Mesodermal cell (in vitro differentiated cells): Measurements from ENCODE around the gene IGF1R.

Source experiments
- H3K27ac ChIP-seq: 2 replicates; pipeline ENCODE4 v1.7.0; 2013; ENCODE audit warnings: mild to moderate bottlenecking, low read depth, low read length, moderate library complexity; ENCODE audit not compliant: severe bottlenecking
- H3K36me3 ChIP-seq: 2 replicates; pipeline ENCODE4 v1.7.1; 2013; ENCODE audit warnings: mild to moderate bottlenecking, low read length, moderate library complexity; ENCODE audit not compliant: control insufficient read depth, insufficient read depth
- H3K4me1 ChIP-seq: one replicate; pipeline ENCODE4 v1.7.1; 2013; ENCODE audit warnings: mild to moderate bottlenecking, low read length; ENCODE audit not compliant: insufficient read depth, control insufficient read depth, poor library complexity, severe bottlenecking
- H3K4me3 ChIP-seq: 2 replicates; pipeline ENCODE4 v1.7.0; 2013; ENCODE audit warnings: low read length, control low read depth, mild to moderate bottlenecking; ENCODE audit not compliant: insufficient read depth, poor library complexity, severe bottlenecking; ENCODE audit errors: extremely low read depth
- H3K9me3 ChIP-seq: 2 replicates; pipeline ENCODE4 v1.7.1; 2013; ENCODE audit warnings: mild to moderate bottlenecking, low read length, moderate library complexity; ENCODE audit not compliant: control insufficient read depth
- WGBS, 2 experiments: methylation state at CpG; one replicate each; pipeline ENCODE4 v1.1.5; 2013; ENCODE audit warnings: missing lambda C conversion rate in 2 of 2; ENCODE audit not compliant: insufficient coverage in 2 of 2; 5-methylcytosine and 5-hydroxymethylcytosine counted together

The IGF1R gene

DNA sequence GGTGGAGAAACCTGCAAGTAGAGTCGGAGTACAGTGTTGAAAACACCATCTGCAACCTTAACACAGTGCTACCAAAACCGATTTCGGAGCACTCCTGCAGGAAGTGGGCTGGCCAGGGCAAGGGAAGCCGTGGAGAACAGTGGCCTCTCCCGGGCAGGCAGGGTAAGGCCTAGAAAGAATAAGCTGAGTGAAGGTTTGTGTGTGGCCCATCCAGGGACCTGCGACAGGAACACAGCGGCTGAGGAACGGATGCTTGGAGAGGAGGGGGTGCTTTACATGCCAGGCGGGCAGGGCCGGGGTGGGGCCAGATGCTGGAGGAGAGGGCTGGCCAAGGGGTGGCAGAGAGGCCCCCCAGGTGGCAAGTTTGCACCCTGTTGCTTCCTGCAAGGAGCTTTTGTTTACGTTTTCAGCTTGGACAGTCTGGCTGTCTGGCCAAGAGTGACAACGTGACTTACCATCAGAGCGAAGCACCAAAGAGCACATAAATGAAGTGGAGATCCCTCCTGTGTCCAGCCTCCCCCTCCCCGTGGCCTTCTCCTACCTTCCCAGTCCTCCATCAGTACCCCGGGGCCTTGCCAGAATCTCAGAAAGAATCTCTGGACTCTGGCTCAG is 202.7 kb downstream of the IGF1R start:
- no peaks in the 10 kb centered on the region for H3K9me3 ChIP-seq
- peak overlapping the region; percentile 62 for H3K27ac ChIP-seq
- peaks cover 3% of the 10 kb centered on the region for H3K36me3 ChIP-seq
- 13 to 28% methylated on average over 11 to 13 of the region's 15 CpGs for WGBS, 2 experiments
- H3K4me1 ChIP-seq: peaks cover 47% of the 10 kb centered on the region
- no peak overlapping the region for H3K4me3 ChIP-seq

DNA sequence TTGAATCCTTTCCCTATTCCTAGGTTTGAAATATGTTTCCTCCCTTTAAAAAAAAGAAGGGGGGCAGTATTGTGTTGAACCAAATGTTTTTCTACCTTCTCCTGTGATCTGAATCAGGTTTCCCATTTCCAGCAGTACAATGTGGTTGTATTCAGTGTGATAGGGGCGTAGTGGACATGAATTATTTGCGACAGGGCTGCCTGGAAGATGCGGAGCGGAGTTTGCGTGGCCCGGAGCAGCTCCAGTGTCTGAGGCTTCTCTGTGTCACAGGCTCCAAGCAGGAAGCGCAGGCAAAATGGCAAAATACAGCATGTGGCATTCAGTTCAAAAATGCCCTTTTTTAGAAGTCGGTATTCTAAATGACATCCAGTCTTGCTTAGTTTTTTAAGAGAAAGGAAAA is 204.8 kb downstream of the IGF1R start:
- no peaks in the 10 kb centered on the region for H3K36me3 ChIP-seq
- WGBS, 2 experiments: 7 to 9% methylated on average over 6 to 8 of the region's 8 CpGs
- peak overlapping the region; percentile 49 for H3K4me3 ChIP-seq
- peaks cover 61% of the 10 kb centered on the region for H3K4me1 ChIP-seq
- H3K9me3 ChIP-seq: no peaks in the 10 kb centered on the region
- H3K27ac ChIP-seq: peak overlapping the region; percentile 81

- H3K4me1 ChIP-seq: peaks cover 65% of the 10 kb centered on the region
- H3K27ac ChIP-seq: peak overlapping the region; percentile 26
- no peaks in the 10 kb centered on the region for H3K36me3 ChIP-seq
- peak overlapping the region; percentile 19 for H3K4me3 ChIP-seq
- H3K9me3 ChIP-seq: no peaks in the 10 kb centered on the region
- WGBS, 2 experiments: 35 to 53% methylated on average over 8 to 13 of the region's 18 CpGs
These were observed 205.5 kb downstream of the IGF1R start for GRCh38 chr15:98853617-98854420.

DNA sequence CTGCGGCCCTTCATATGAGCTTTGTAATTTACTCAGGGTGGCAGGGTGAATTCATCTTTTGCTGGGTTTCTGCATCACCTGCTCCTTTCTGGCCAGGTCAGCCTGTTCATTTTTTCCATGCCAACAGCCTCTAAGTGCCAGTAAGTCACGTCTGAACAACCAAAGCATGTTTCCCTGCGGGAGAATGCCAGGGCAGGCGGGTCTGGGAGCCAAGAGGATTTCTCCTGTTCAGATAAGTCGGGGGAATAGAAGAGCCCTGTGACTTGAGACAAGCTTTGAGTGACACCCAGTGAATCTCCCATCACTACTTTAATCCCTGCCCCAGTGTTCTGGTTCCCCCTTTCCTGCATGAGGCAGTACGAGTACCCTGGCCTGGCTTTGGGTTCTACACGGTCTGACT is 206.2 kb downstream of the IGF1R start:
- Histone ChIP-seq H3K4me1 (peaks cover 68% of the 10 kb centered on the region), H3K4me3 (no peak overlapping the region), H3K9me3 (no peaks in the 10 kb centered on the region), H3K36me3 (no peaks in the 10 kb centered on the region), H3K27ac (peak overlapping the region; percentile 26)
- 84 to 85% methylated on average over 6 of the region's 7 CpGs for WGBS, 2 experiments

DNA sequence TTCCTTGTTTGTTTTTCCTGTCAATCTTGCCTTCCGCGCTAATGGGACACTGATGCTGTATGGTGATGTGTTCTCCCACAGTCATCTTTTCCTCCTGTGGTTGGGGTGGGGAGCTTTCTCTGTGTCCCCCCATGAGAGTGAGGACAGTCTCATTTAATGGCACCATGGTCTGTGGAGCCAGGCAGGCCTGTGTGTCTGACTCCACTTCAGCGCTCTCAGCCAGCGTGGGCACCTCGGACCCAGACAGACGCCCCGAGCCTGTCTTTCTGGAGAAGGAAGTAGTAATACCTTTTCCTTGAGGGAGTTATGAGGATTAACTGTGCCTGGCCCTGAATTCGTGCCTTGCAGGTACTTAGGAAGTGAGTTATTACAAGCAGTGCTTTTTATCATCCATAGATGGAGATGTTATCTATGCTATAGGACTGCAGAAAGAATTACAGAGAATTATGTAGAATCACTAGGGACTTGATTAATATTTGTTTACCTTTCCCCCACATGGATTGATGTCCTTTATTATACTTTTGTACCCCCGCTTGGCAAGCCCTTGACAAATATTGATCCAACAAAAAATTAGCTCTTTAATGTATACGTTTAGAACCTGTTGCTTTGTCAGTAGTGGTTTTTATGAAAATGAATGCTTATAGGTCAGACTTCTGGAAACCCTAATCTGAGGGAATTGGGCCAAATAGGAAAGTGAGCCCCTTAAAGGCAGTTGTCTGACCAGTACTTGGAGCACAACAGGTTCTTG is 206.9 kb downstream of the IGF1R start:
- no peak overlapping the region for H3K27ac ChIP-seq

DNA sequence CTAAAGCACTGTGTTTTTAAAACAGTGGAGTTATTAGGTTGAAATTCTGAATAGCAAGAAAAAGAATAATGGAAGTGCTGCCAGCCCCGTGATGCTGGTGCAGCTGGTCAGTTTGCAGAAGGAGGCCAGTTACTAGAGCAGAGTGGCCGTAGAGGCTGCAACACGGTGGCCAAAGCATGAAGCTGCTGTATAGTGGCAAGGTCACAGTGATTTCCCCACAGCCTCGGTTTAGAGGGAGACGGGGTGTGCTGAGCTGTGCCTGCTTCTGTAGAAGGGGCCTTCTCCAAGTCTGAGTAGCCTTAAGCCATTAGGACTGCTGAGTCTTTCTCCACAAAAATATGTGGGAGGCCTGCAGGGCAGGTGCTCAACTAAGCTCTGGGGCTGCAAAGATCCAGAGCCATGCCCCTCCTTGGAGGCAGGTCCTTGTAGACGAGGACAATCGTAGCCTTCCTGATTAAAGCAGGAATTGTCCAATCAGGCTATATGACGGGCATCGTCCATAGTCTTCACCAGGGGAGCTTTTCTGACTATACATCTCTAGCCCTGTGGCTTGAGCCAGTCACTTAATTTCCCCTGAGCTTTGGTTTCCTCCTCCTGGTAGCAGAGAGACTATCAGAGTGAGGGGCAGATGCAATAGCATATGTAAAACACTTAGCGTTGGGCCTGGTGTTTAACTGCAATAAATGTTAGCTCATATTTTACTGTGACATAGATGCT is 207.6 kb downstream of the IGF1R start:
- Histone ChIP-seq H3K9me3 (no peaks in the 10 kb centered on the region), H3K4me3 (no peak overlapping the region), H3K4me1 (peaks cover 57% of the 10 kb centered on the region), H3K27ac (no peak overlapping the region), H3K36me3 (no peaks in the 10 kb centered on the region)
- 77% methylated on average over 7 to 9 of the region's 10 CpGs for WGBS, 2 experiments

More for the DNA sequence above, 206.9 kb downstream of the IGF1R start:
- Histone ChIP-seq H3K4me1 (peaks cover 64% of the 10 kb centered on the region), H3K9me3 (no peaks in the 10 kb centered on the region), H3K36me3 (no peaks in the 10 kb centered on the region), H3K4me3 (no peak overlapping the region)
- WGBS, 2 experiments: 94 to 95% methylated on average over 6 to 7 of the region's 10 CpGs

DNA sequence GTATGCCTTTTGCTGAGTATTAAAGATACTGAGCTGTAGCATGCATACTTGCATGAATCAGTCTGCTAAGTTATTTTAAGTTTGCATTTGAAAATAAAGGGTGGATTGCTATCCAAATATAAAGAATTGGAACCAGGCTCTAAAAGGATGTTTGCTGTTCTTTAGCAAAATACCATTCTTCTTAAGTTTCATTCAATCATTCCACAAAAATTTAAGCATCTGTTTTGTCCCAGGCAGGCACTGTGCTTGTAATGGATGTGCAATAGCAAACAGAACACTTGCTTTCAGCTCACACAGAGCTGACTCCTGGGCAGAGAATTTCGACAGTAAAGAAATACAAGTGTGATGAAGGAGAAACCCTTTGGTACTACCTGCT is 208.2 kb downstream of the IGF1R start:
- Histone ChIP-seq H3K4me1 (peaks cover 52% of the 10 kb centered on the region), H3K27ac (no peak overlapping the region)

GRCh38 chr15:98858610-98859023 is 210.3 kb downstream of the IGF1R start:
- H3K4me1 ChIP-seq: peaks cover 45% of the 10 kb centered on the region
- 68 to 79% methylated on average over 8 of the region's 9 CpGs for WGBS, 2 experiments

More for the DNA sequence above, 208.2 kb downstream of the IGF1R start:
- H3K9me3 ChIP-seq: no peaks in the 10 kb centered on the region
- no peak overlapping the region for H3K4me3 ChIP-seq
- no peaks in the 10 kb centered on the region for H3K36me3 ChIP-seq
- WGBS, 2 experiments: no CpG with 5 or more reads among the region's 1 CpG

DNA sequence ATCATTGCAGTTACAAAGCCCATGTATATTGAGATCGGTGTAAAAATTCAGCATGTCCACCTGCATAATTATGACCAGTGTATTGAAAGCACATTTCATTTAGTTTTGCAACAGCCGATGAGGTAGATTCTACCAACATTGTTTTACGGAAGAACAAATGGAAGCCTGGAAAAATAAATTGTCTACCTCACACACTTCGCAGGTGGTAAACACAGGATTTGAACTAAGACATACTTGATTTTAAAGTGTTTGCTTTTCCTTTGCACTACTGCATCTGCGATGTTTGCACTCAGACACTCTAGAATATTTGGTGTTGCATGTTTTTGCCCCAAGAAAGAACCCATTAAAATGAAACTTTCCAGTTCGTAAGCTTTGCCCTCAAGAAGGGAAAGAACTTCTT is 210.8 kb downstream of the IGF1R start:
- 94 to 100% methylated on average over 3 to 5 of the region's 6 CpGs for WGBS, 2 experiments
- Histone ChIP-seq H3K9me3 (no peaks in the 10 kb centered on the region), H3K4me1 (peaks cover 40% of the 10 kb centered on the region), H3K4me3 (no peak overlapping the region), H3K27ac (no peak overlapping the region), H3K36me3 (peaks cover 3% of the 10 kb centered on the region)

More at GRCh38 chr15:98858610-98859023, 210.3 kb downstream of the IGF1R start:
- Histone ChIP-seq H3K4me3 (no peak overlapping the region), H3K27ac (no peak overlapping the region), H3K36me3 (peaks cover under 1% of the 10 kb centered on the region), H3K9me3 (no peaks in the 10 kb centered on the region)

GRCh38 chr15:98860281-98861041 is 212.1 kb downstream of the IGF1R start:
- H3K27ac ChIP-seq: no peak overlapping the region
- WGBS, 2 experiments: 82 to 100% methylated on average over 2 of the region's 4 CpGs
- H3K9me3 ChIP-seq: no peaks in the 10 kb centered on the region
- peaks cover 8% of the 10 kb centered on the region for H3K36me3 ChIP-seq
- no peak overlapping the region for H3K4me3 ChIP-seq
- peaks cover 27% of the 10 kb centered on the region for H3K4me1 ChIP-seq
